IPS DF 4.7 (cell line): Measurements from ENCODE around the gene NDUFA12.

Experiments used
- DNase-seq: peaks from one replicate; pipeline ENCODE4 v3.0.0-alpha.2; 2013; ENCODE audit warnings: low spot score; ENCODE audit errors: extremely low read depth

The NDUFA12 gene

GRCh38 chr12:94982456-94982855, 21.0 kb downstream of the NDUFA12 start:
- DNase-seq, result no peak

- no peak for DNase-seq
Observed at GRCh38 chr12:94980577-94980976, 22.9 kb downstream of the NDUFA12 start.

- no peak for DNase-seq
Observed at GRCh38 chr12:94979941-94980340, 23.6 kb downstream of the NDUFA12 start.

- no peak for DNase-seq
Observed at GRCh38 chr12:94977766-94978468, 25.6 kb downstream of the NDUFA12 start.

- no peak for DNase-seq
Observed at GRCh38 chr12:94973221-94973620, 30.3 kb downstream of the NDUFA12 start.

- DNase-seq, result no peak
Observed at GRCh38 chr12:94972795-94973194, 30.7 kb downstream of the NDUFA12 start.

GRCh38 chr12:94971923-94972322, 31.6 kb downstream of the NDUFA12 start:
- DNase-seq, result no peak

GRCh38 chr12:94970560-94970959, 32.9 kb downstream of the NDUFA12 start:
- no peak for DNase-seq

- no peak for DNase-seq
Observed at GRCh38 chr12:94969424-94969823, 34.1 kb downstream of the NDUFA12 start.

GRCh38 chr12:94965982-94966630, 37.4 kb downstream of the NDUFA12 start:
- no peak for DNase-seq

- no peak for DNase-seq
Observed at GRCh38 chr12:94963649-94964048, 39.8 kb downstream of the NDUFA12 start.

GRCh38 chr12:94962670-94963069, 40.8 kb downstream of the NDUFA12 start:
- no peak for DNase-seq

- DNase-seq, result no peak
Observed at GRCh38 chr12:94961911-94962310, 41.6 kb downstream of the NDUFA12 start.

- no peak for DNase-seq
Observed at GRCh38 chr12:94961256-94961824, 42.2 kb downstream of the NDUFA12 start.

- DNase-seq, result no peak
Observed at GRCh38 chr12:94957006-94957405, 46.5 kb downstream of the NDUFA12 start.

- no peak for DNase-seq
Observed at GRCh38 chr12:94954948-94955592, 48.4 kb downstream of the NDUFA12 start.

GRCh38 chr12:94954029-94954685, 49.3 kb downstream of the NDUFA12 start:
- DNase-seq, result no peak

GRCh38 chr12:94952325-94952724, 51.2 kb downstream of the NDUFA12 start:
- no peak for DNase-seq

- DNase-seq, result no peak
Observed at GRCh38 chr12:94951071-94951934, 52.2 kb downstream of the NDUFA12 start.

- no peak for DNase-seq
Observed at GRCh38 chr12:94948232-94948810, 55.2 kb downstream of the NDUFA12 start.
